Heart left ventricle (tissue), 16 donors: Measurements from ENCODE around the gene TSSK3. TPM values are rescaled to one million over a fixed set of nuclear protein-coding genes. Genes with fewer than 3 reads are reported as not detected.

Experiments used
- ATAC-seq, 4 donors: fragments of 200-7000 bp; cut with Tn5 transposase; one replicate each; pipeline ENCODE4 v1.9.1; 2020 to 2022; ENCODE audit warnings: moderate library complexity in 4 of 4, mild to moderate bottlenecking in 3 of 4, moderate number of reproducible peaks in 1 of 4
- DNase-seq, 5 donors: peaks; one replicate each; pipeline ENCODE4 v3.0.0-alpha.2; 2020
- H3K27ac ChIP-seq, 12 donors: fragments of 200-600 bp; sonication (generic) in 4 of 12; one replicate each; pipeline versions ENCODE4 v1.5.0 to v1.8.0; 2016 to 2022; ENCODE audit warnings: mild to moderate bottlenecking in 2 of 12
- H3K27me3 ChIP-seq, 9 donors: fragments of 200-600 bp; sonication (generic) in 2 of 9; one replicate each; pipeline versions ENCODE4 v1.5.1 to v1.8.0; 2016 to 2022; ENCODE audit warnings: mild to moderate bottlenecking in 3 of 9
- H3K36me3 ChIP-seq, 9 donors: fragments of 200-600 bp; sonication (generic) in 2 of 9; one replicate each; pipeline versions ENCODE4 v1.5.0 to v1.8.0; 2018 to 2022; ENCODE audit warnings: mild to moderate bottlenecking in 2 of 9
- H3K4me1 ChIP-seq, 12 donors: fragments of 200-600 bp; sonication (generic) in 4 of 12; one replicate each; pipeline versions ENCODE4 v1.5.0 to v1.8.0; 2016 to 2022; ENCODE audit warnings: mild to moderate bottlenecking in 3 of 12
- H3K4me3 ChIP-seq, 12 donors: fragments of 200-600 bp; sonication (generic) in 4 of 12; one replicate each; pipeline versions ENCODE4 v1.5.0 to v1.8.0; 2017 to 2022; ENCODE audit warnings: mild to moderate bottlenecking in 9 of 12, moderate library complexity in 4 of 12
- H3K9me3 ChIP-seq, 12 donors: fragments of 200-600 bp; sonication (generic) in 4 of 12; one replicate each; pipeline versions ENCODE4 v1.5.0 to v1.8.0; 2016 to 2022; ENCODE audit warnings: mild to moderate bottlenecking in 1 of 12
- CTCF ChIP-seq, 12 donors: fragments of 200-600 bp; sonication (generic) in 4 of 12; IDR thresholded peaks; one replicate each; pipeline versions ENCODE4 v1.5.0 to v1.8.0; 2018 to 2022; ENCODE audit warnings: antibody characterized with exemption in 12 of 12, mild to moderate bottlenecking in 5 of 12
- POLR2A ChIP-seq, 2 donors: fragments of 450-650 bp; IDR thresholded peaks; one replicate each; pipeline ENCODE4 v1.6.1; 2017; ENCODE audit warnings: antibody characterized with exemption in 2 of 2, mild to moderate bottlenecking in 2 of 2, moderate library complexity in 2 of 2
- WGBS, 4 donors: extraction: QIAGEN DNeasy Blood & Tissue Kit in 2 of 4; methylation state at CpG; one replicate each; pipeline versions ENCODE4 v1.1.5 to v1.1.7; 2013 to 2018; 5-methylcytosine and 5-hydroxymethylcytosine counted together
- intact Hi-C, 10 donors: fragments of 100-400 bp; cut with DNase I; formaldehyde crosslinking; loops; one replicate each; pipeline versions ENCODE4 v1.11.1 to v1.14.2; 2022
- polyA plus RNA-seq, 2 donors: library from polyadenylated mRNA; stranded (reverse); fragments of 200-250 nt; gene quantifications; one replicate each; pipeline ENCODE4 v1.2.3, GENCODE V29; 2013
- total RNA-seq, 9 donors: library from RNA; depleted of rRNA in 2 of 9; stranded (reverse); fragments of >200 nt in 2 of 9; fragmentation: NEBNext Ultra II Directional in 3 of 9; extraction: Animal tissue kit (Norgen Biotek cat#: 25700) in 3 of 9; gene quantifications; one replicate each; pipeline versions ENCODE4 v1.1.0 to v1.2.4, GENCODE V29; 2016 to 2023
- donor health status: ischemic (EF 13 %, LVEDD 7.1; RV severe dilation, severe dysfunction).
- donor health status: healthy with polysubstance abuse.
- donor health status: DM: no; HTN: yes; CAD: no.
- donor health status: DM: no; HTN: no; CAD: no.
- donor health status: ischemic (EF 25% LVEDD 6.9; RV normal size, moderate dysfunction).
- donor health status: ischemic (EF 25% LVEDD 5.7; RV mildly dilated, moderate dysfunction).
- donor health status: healthy.
- donor health status: DM: yes; HTN: yes; CAD: no.
- donor health status: ischemic (EF 35%, LVEDD 5.7; RV mildly dilated, moderate dysfunction).
- donor health status: nonischemic (EF 11% LVEDD 7.7; RV severe dilation, severe dysfunction).
- donor health status: DM: yes; HTN: yes; CAD: no.
- donor health status: PGD.
- donor health status: ischemic (EF 29% LVEDD 5.4; RV normal size, mild dysfunction).
- donor health status: nonischemic (EF 23%, LVEDD 6.1; RV moderate dilation, normal function).

The TSSK3 gene
- total and polyA plus RNA-seq, 11 donors = 0.37 to 3.1 (median 1.7) TPM; not detected in 2

GRCh38 chr1:32336591-32336932 is 25.8 kb upstream of the TSSK3 start:
- WGBS, 4 donors = 22 to 40% (median 33%) methylated on average over 3 to 15 of the region's 15 CpGs
- Histone ChIP-seq H3K9me3 (no peaks in the 10 kb centered on the region), H3K27ac (peak overlapping the region in 11 of 12 donors; percentile 41 to 91 (median 73)), H3K4me1 (peaks cover 5 to 55% (median 22%) of the 10 kb centered on the region in 12 donors), H3K36me3 (peaks cover 0 to 29% (median 20%) of the 10 kb centered on the region in 9 donors), H3K4me3 (peak overlapping the region; percentile 62 to 93 (median 72)), H3K27me3 (peaks cover 0 to 5% (median 0%) of the 10 kb centered on the region in 9 donors)
- TF ChIP-seq POLR2A (IDR thresholded peaks at IDR 0.05) = no peak
- ATAC-seq (peak in 3 of 4 donors; percentile 11 to 16 (median 15)), DNase-seq (peak in 1 of 5 donors; percentile 54)
- intact Hi-C loops = loop anchor here in 2 of 10 donors (2.0 to 10.0 kb wide), 2 partner anchors 14 to 112 kb away; partner anchors contain the start of genes EIF3I (in 1 of the 2) and TMEM234 (in 1 of the 2)

GRCh38 chr1:32336963-32337675 is 25.2 kb upstream of the TSSK3 start:
- peak overlapping the region in 11 of 12 donors; percentile 41 to 91 (median 73) for H3K27ac ChIP-seq
- peak in 4 of 5 donors; percentile 38 to 70 (median 64) for DNase-seq
- peaks cover 0 to 23% (median 14%) of the 10 kb centered on the region in 9 donors for H3K36me3 ChIP-seq
- WGBS, 4 donors = 51 to 63% (median 52%) methylated on average over 5 to 8 of the region's 8 CpGs
- peak; percentile 20 to 42 (median 38) for ATAC-seq
- peak overlapping the region in 2 of 12 donors; percentile 70 to 93 for H3K4me3 ChIP-seq
- peaks cover 5 to 59% (median 22%) of the 10 kb centered on the region in 12 donors for H3K4me1 ChIP-seq
- intact Hi-C loops = loop anchor here in 2 of 10 donors (2.0 to 10.0 kb wide), 2 partner anchors 14 to 112 kb away; partner anchors contain the start of genes EIF3I (in 1 of the 2) and TMEM234 (in 1 of the 2)
- no peaks in the 10 kb centered on the region for H3K9me3 ChIP-seq
- TF ChIP-seq CTCF (IDR thresholded peaks at IDR 0.05) (no peak), POLR2A (IDR thresholded peaks at IDR 0.05) (no peak)
- peaks cover 0 to 5% (median 0%) of the 10 kb centered on the region in 9 donors for H3K27me3 ChIP-seq

- Histone ChIP-seq H3K27ac (peak overlapping the region in 8 of 12 donors; percentile 11 to 70 (median 47)), H3K36me3 (peaks cover 0 to 14% (median 6%) of the 10 kb centered on the region in 9 donors), H3K4me3 (no peak overlapping the region), H3K27me3 (peaks cover 0 to 5% (median 0%) of the 10 kb centered on the region in 9 donors), H3K9me3 (no peaks in the 10 kb centered on the region), H3K4me1 (peaks cover 5 to 64% (median 22%) of the 10 kb centered on the region in 12 donors)
- DNase-seq (peak in 4 of 5 donors; percentile 39 to 60 (median 57)), ATAC-seq (peak in 3 of 4 donors; percentile 31 to 43 (median 36))
- no peak for TF ChIP-seq POLR2A (IDR thresholded peaks at IDR 0.05)
- TF ChIP-seq CTCF (IDR thresholded peaks at IDR 0.05) = no peak
- intact Hi-C loops = loop anchor here in 2 of 10 donors (2.0 to 10.0 kb wide), 2 partner anchors 13 to 113 kb away; partner anchors contain the start of genes EIF3I (in 1 of the 2) and TMEM234 (in 1 of the 2)
- WGBS, 4 donors = 66 to 78% (median 71%) methylated on average over 12 to 16 of the region's 16 CpGs
Observed at GRCh38 chr1:32337855-32338636, 24.3 kb upstream of the TSSK3 start.

- ATAC-seq = no peak
Observed at GRCh38 chr1:32338637-32339145, 23.6 kb upstream of the TSSK3 start.

More at GRCh38 chr1:32338637-32339145, 23.6 kb upstream of the TSSK3 start:
- intact Hi-C loops = loop anchor here in 1 of 10 donors (10.0 kb wide), 1 partner anchor 114 kb away; the partner anchor contains the start of genes EIF3I and TMEM234
- WGBS, 4 donors = 76 to 86% (median 81%) methylated on average over 14 of the region's 14 CpGs
- Histone ChIP-seq H3K9me3 (no peaks in the 10 kb centered on the region), H3K27me3 (peaks cover 0 to 5% (median 0%) of the 10 kb centered on the region in 9 donors), H3K4me3 (no peak overlapping the region), H3K4me1 (peaks cover 5 to 64% (median 22%) of the 10 kb centered on the region in 12 donors), H3K27ac (peak overlapping the region in 5 of 12 donors; percentile 10 to 70 (median 42)), H3K36me3 (peaks cover 0 to 8% (median under 1%) of the 10 kb centered on the region in 9 donors)
- TF ChIP-seq CTCF (IDR thresholded peaks at IDR 0.05) = no peak
- TF ChIP-seq POLR2A (IDR thresholded peaks at IDR 0.05) = no peak
- DNase-seq = no peak
